Activated naive CD4-positive, alpha-beta T cell treated with anti-CD3 and anti-CD28 coated beads, Interleukin-2, amount 10 ng/mL, durations not matched to agents 5 hours and 36 hours (primary cell): ENCODE data around the gene PDGFC. TPM values are rescaled to one million over a fixed set of nuclear protein-coding genes. Genes with fewer than 3 reads are reported as not detected.

Experiments
- total RNA-seq, 2 experiments: library from RNA; stranded (reverse); gene quantifications; one replicate each; pipeline ENCODE4 v1.2.3, GENCODE V29; 2021

Gene PDGFC
- total RNA-seq = not detected

GRCh38 chr4:156971676-156972378 lies at the start of gene PDGFC:
PDGFC (minus strand) TSS chr4:156971799; CDS start chr4:156970903, 896 bp downstream.

Other genes with a start within 250 kb of the PDGFC start
- gene GLRB, start 104.4 kb upstream of the PDGFC start, total RNA-seq = not detected
- not detected for gene GRIA2, start 248.9 kb upstream of the PDGFC start, total RNA-seq